Measurements from ENCODE around the gene KRTAP10-8. TPM values are rescaled to one million over a fixed set of nuclear protein-coding genes. Genes with fewer than 3 reads are reported as not detected.
"Not testable (repeated sequence)": the region's sequence is repeated elsewhere in the genome, so short reads cannot be mapped to it uniquely, and the experiment has no call there.

Gene KRTAP10-8
- polyA plus RNA-seq, 4 donors: not detected

- DNase-seq (ENCODE audit: low read depth in 4 of 4, low spot score in 3 of 4): no peak
These were observed 32.6 kb upstream of the KRTAP10-8 start for GRCh38 chr21:44579056-44579832.

DNA sequence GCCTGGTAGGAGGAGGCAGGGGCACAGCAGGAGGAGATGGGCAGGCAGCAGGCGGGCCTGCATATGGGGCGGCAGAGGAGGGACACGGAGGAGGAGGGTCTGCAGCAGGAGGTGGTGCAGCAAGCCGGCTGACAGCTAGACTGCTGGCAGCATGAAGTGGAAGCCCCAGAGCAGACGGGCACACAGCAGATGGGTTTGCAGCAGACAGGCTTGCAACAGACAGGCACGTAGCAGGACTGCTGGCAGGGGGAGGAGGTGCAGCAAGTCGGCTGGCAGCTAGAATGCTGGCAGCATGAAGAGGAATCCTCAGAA lies 32.1 kb upstream of the KRTAP10-8 start:
- DNase-seq (ENCODE audit: low read depth in 4 of 4, low spot score in 3 of 4): no peak

- not testable (repeated sequence) for DNase-seq (ENCODE audit: low read depth in 4 of 4, low spot score in 3 of 4)
These were observed 31.6 kb upstream of the KRTAP10-8 start, which contains the start of gene KRTAP10-5 for GRCh38 chr21:44580231-44580821. TSS of gene KRTAP10-5 (minus strand) at chr21:44580604. CDS start at chr21:44580578, 26 bp downstream.

GRCh38 chr21:44581158-44581557 lies 30.7 kb upstream of the KRTAP10-8 start:
- no peak for DNase-seq (ENCODE audit: low read depth in 4 of 4, low spot score in 3 of 4)

- DNase-seq (ENCODE audit: low read depth in 4 of 4, low spot score in 3 of 4): no peak
These were observed 29.8 kb upstream of the KRTAP10-8 start for GRCh38 chr21:44582055-44582454.

DNA sequence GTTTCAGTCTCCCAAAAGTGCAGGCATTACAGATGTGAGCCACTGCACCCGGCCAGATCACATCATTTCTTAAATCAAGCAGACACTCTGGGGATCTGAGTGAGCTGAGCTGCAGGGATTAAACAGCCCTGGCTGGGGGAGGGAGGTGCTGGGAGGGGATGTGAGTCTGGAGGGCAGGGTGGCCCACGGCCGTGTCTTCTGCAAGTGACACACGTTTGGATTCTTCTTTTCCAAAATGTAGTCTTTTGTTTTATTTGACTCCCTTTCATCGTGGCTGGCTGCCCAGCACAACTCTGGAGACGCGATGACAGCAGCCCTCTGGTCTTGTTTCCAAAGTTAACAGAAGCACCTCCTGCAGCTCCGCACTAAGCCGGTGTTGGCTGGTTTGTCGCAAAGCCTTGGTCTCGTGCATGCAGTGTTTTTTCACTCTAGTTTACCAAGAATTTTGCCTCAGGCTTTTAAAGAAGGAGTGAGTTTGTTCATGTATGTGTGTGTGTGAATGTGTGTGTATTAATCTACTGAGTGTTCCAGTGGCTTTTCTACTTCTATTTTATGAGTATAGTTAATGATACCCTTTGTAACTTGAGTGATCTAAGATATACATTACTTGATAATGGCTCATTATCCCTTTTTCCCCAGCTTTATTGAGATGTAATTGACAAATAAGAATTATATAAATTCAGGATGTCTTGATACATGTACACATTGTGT lies 28.6 kb upstream of the KRTAP10-8 start:
- peak; percentile 10 to 30 (median 28) for DNase-seq (ENCODE audit: low read depth in 4 of 4, low spot score in 3 of 4)

DNA sequence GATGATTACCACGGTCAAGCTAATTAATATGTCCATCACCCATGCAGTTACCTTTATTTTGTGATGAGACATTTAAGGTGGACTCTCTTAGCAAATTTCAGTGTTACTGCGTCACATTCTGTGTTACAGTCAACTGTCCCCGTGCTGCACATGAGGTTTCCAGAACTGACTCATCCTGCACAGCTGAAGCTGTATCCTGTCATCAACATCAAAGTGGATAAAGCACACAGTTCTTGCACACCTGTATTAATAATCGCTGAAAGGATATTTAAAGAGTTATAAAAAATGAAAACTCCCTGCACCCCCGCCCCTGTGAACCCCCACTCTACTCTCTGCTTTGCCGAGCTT lies 28.1 kb upstream of the KRTAP10-8 start:
- DNase-seq (ENCODE audit: low read depth in 4 of 4, low spot score in 3 of 4): no peak

GRCh38 chr21:44585892-44586291 lies 26.0 kb upstream of the KRTAP10-8 start:
- no peak for DNase-seq (ENCODE audit: low read depth in 4 of 4, low spot score in 3 of 4)

- no peak for DNase-seq (ENCODE audit: low read depth in 4 of 4, low spot score in 3 of 4)
These were observed 22.8 kb upstream of the KRTAP10-8 start for GRCh38 chr21:44589094-44589493.

DNA sequence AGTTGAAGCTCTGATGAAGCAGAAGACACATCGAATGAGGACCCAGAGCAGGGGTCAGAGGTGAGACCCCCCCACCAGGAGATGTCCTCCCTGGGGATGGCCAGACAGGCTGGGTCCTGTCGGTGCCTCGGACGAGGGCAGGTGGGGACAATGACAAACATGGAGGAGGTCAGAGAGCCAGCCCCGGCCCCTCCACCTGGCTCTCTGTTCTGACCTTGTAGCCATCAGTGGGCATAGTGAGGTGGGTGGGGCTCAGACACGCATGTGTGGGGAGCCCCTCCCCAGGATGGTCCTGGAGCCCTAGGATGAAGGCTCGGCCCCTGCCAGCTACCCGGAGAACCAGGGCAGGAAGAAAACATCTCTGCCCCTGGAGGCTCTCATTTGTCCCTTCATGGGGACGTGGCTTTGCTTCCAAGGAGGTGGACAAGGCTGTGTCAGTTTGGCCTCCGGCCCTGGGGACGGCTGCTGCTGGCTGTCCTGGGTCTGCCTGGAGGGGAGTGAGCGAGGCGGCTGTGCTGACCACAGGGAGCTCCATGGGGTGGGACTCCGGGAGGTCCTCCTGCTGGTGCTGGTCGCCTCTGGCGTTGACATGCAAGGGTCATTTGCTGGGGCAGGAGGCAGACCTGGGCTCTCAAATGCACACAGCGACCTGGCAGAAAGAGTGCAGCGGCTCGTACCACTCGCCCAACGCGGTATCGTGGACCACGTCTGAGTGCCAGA lies 22.1 kb upstream of the KRTAP10-8 start:
- DNase-seq (ENCODE audit: low read depth in 4 of 4, low spot score in 3 of 4): no peak

- DNase-seq (ENCODE audit: low read depth in 4 of 4, low spot score in 3 of 4): no peak
These were observed 21.6 kb upstream of the KRTAP10-8 start for GRCh38 chr21:44590311-44590721.

DNA sequence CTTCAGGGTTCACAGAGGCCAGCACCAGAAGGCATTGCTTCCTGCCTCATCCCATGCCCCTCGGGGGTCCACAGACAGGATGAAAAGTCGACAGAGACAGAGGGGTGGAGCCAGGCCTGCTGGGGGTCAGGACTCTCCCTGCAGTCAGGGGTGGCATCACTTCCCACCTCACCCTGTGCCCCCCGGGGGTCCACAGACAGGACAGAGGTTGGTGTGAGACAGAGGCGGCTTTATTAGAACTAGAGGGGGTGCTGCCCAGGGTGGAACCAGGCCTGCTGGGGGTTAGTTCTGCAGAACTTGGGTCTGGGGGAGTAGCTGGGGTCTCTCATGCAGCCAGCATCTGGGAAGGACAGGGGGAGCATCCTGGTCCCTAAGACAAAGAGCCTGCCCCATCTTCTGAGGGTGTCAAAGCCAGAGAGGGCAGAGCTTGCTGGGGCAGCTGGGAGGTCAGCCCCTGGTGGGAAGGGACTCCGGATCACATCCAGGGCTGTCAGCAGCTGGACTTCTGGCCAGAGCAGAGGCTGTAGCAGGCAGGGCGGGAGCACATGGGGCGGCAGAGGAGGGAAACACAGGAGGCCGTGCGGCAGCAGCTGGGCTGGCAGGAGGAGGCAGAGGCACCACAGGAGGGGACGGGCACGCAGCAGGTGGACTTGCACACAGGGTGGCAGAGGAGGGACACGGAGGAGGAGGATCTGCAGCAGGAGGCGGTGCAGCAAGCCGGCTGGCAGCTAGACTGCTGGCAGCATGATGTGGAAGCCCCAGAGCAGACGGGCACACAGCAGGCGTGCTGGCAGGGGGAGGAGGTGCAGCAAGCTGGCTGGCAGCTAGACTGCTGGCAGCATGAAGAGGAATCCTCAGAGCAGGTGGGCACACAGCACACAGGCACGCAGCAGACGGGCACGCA lies 20.7 kb upstream of the KRTAP10-8 start:
- not testable (repeated sequence) for DNase-seq (ENCODE audit: low read depth in 4 of 4, low spot score in 3 of 4)

DNA sequence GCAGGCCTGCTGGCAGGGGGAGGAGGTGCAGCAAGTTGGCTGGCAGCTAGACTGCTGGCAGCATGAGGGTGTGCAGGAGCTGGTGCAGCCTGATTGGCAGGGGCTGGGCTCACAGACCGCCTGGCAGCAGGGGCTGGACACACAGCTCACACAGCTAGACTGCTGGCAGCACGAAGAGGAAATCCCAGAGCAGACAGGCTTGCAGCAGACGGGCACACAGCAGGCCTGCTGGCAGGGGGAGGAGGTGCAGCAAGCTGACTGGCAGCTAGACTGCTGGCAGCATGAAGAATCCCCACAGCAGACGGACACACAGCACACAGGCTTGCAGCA lies 20.1 kb upstream of the KRTAP10-8 start:
- not testable (repeated sequence) for DNase-seq (ENCODE audit: low read depth in 4 of 4, low spot score in 3 of 4)

DNA sequence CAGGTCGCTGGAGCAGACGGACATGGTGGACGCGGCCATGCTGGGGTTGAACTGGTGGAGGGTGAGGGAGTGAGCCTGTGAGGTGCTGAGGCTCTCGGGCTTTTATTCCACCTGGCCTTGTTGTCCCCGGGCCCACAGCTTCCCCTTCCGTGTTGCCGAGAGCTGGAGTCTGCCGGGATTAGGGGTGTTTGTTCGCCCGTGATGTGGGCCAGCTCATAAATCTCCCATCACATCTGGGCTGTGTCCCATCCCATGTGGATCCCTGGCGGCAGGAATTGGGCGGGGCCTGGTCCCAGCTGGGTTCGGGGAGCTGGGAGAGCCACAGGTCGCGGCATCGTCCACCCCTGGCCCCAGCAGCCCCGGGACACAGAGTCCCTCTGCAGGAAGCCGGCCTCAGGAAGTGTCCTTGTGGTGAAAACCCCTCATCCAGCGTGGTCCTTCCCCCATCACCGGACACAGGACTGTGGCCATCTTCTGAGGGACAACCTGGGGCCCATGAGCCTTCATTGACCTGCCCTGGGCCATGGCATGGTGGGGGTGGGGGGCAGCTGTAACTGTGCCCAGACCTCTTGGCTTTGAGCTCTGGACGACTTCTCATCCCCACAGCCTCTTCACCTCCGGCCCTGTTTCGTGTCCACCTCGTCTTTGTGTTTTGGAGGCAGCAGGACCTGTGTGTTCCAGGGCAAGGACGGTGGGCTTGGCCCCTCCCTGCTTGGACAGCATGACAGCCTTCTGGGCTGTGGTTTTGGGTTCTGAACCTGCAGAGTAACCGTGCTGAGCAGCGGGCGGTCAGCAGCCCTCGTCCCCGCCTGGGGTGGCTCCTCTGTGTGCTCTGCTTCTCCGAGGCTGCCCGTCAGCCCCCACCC lies 19.2 kb upstream of the KRTAP10-8 start, which contains the start of gene KRTAP10-6:
Gene KRTAP10-6, minus strand, starts transcription at position 60 of the 866 bp plus-strand sequence. Its CDS starts 21 bp downstream, at position 39.
- no peak for DNase-seq (ENCODE audit: low read depth in 4 of 4, low spot score in 3 of 4)

DNA sequence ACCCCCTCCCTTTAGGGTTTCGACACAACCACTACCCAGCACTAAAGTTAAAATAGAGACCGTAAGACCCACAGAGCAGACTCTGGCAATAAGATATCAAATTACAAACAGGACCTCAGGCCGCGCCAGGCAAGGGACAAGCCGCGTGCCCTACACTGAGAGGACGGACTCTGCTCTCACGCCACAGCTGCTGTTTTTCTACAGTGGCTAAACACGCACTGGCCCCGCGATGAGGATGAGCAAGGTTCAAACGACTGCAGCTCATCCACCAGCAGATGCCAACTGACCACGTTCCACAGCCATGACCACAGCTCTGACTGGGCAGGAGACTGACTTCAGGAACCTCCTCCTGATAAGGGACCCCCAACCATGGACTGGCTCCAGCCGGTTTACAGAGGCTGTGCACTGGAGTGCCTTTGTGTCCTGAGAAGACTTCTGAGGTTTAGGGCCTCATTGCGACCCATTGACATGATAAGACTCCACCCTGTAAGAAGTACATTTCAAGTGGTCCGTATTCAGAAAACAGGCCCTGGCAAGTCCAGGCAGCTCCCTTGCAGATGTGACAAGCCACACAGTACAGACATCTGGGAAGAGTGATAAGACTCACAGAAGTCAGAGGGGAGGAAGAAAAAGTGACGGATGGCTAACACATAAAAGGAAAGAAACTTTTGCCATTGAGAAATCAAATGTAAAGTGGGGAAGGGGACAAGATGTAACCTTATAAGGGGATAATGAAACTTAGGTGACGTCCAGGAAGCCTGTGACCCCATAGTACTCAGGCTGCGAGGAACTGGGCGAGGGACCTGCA lies 18.1 kb upstream of the KRTAP10-8 start:
- DNase-seq (ENCODE audit: low read depth in 4 of 4, low spot score in 3 of 4): peak in 1 of 4 donors; percentile 7

- no peak for DNase-seq (ENCODE audit: low read depth in 4 of 4, low spot score in 3 of 4)
These were observed 17.4 kb upstream of the KRTAP10-8 start for GRCh38 chr21:44594406-44594916.

DNA sequence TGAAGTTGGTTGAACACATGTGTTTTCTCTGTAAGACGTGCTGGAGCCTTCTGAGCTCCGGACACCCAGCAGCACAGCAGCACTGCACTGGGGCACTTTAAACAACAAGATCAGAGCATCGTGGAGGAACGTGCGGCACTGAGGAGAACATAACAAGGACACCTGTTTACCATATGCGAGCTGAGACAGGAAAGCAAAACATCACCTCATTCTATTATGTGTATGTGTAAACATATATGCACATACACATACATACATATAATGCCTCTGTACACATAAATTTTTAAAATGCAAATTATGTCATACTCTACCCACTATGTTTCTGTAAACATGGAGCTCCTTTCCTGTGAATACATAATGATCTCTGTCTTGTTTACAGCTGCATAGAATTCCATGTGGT lies 16.4 kb upstream of the KRTAP10-8 start:
- no peak for DNase-seq (ENCODE audit: low read depth in 4 of 4, low spot score in 3 of 4)

GRCh38 chr21:44596068-44596725 lies 15.7 kb upstream of the KRTAP10-8 start:
- no peak for DNase-seq (ENCODE audit: low read depth in 4 of 4, low spot score in 3 of 4)

Measured in left renal pelvis (tissue), 4 donors.